Stimulated activated memory B cell treated with anti-CD40 and anti-IgM and Interleukin-4, amounts not matched to agents 10 μg/mL and 1 μg/mL and 100 μg/mL, for 72 hours (primary cell): Measurements from ENCODE around the gene HDAC11.

ENCODE experiments used
- ATAC-seq: fragments of 150-1000 bp; cut with Tn5 transposase; 2 replicates; pipeline ENCODE4 v1.10.0; 2021
- H3K27ac Mint-ChIP-seq: one replicate; pipeline ENCODE4 v1.8.0; 2022; ENCODE audit warnings: mild to moderate bottlenecking, mixed read lengths
- H3K27me3 Mint-ChIP-seq: one replicate; pipeline ENCODE4 v1.8.0; 2022; ENCODE audit warnings: mixed read lengths
- H3K36me3 Mint-ChIP-seq: one replicate; pipeline ENCODE4 v1.8.0; 2022; ENCODE audit warnings: mixed read lengths
- H3K4me1 Mint-ChIP-seq: one replicate; pipeline ENCODE4 v1.8.0; 2022; ENCODE audit warnings: mixed read lengths
- H3K4me3 Mint-ChIP-seq: one replicate; pipeline ENCODE4 v1.8.0; 2022; ENCODE audit warnings: mild to moderate bottlenecking, moderate library complexity, mixed read lengths
- H3K9me3 Mint-ChIP-seq: one replicate; pipeline ENCODE4 v1.8.0; 2022; ENCODE audit warnings: mixed read lengths

Gene HDAC11

DNA sequence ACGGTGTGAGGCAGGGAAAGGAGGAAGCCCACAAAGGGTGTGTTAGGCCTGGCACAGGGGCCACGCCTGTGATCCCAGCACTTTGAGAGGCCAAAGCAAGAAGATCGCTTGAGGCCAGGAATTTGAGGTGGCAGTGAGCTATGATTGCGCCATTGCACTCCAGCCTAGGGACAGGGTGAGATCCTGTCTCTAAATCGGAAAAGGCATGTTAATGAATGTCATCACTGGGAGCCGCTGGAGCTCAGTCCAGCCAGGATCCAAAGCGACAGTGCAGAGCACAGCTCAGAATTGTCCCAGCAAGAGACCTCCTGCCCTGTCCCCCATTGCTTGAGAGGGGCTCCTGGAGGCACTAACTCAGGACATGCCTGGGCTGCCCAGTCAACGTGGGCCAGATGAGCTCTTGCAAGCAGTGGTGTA is 53.8 kb downstream of the HDAC11 start:
- Mint-ChIP-seq H3K36me3 (no peaks in the 10 kb centered on the region), H3K4me3 (no peak overlapping the region), H3K27me3 (peaks cover 53% of the 10 kb centered on the region), H3K4me1 (peaks cover 6% of the 10 kb centered on the region), H3K27ac (no peak overlapping the region), H3K9me3 (no peaks in the 10 kb centered on the region)
- no peak for ATAC-seq

DNA sequence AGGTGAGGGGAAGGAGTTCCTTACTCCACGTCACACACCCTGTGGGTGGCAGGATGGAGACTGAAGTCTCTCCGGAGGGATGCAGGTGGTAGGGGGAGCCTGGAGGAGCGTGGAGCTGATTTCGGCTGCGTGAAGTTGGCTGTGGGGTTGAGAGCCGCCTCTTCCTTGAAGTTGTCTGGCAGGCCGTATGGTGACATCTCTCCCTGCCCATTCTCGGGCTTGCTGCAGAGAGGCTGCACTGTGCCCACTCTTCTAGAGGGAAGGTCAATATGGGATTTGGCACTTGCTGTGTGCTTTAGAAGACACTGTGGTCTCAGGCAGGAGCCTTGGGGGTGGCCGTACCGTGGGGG is 55.4 kb downstream of the HDAC11 start:
- peaks cover 52% of the 10 kb centered on the region for H3K27me3 Mint-ChIP-seq
- no peaks in the 10 kb centered on the region for H3K36me3 Mint-ChIP-seq
- H3K9me3 Mint-ChIP-seq, result no peaks in the 10 kb centered on the region
- peaks cover 6% of the 10 kb centered on the region for H3K4me1 Mint-ChIP-seq
- H3K4me3 Mint-ChIP-seq, result no peak overlapping the region
- H3K27ac Mint-ChIP-seq, result no peak overlapping the region
- no peak for ATAC-seq

GRCh38 chr3:13535905-13536304 is 55.8 kb downstream of the HDAC11 start:
- Mint-ChIP-seq H3K27ac (no peak overlapping the region), H3K4me1 (peaks cover 6% of the 10 kb centered on the region), H3K36me3 (no peaks in the 10 kb centered on the region), H3K27me3 (peaks cover 52% of the 10 kb centered on the region), H3K9me3 (no peaks in the 10 kb centered on the region), H3K4me3 (no peak overlapping the region)
- no peak for ATAC-seq

DNA sequence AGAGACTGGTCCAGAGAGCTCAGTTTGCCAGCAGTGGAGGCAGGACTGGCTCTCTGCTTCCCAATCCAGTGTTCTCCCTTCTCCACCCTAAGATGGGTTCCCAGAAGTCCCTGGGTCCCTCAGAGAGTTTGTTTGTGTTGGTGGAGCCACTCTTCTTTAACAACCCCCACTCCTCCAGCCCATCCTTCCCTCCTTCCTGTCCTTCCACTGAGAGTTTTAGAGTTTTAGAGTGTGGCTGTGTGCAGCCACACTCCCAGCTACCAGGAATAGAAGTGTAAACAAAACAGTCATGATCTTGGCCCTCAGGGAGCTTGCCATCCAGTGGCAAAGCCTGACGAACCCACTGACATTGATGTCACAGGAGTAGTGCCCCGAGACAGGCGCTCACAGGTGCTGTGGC is 56.3 kb downstream of the HDAC11 start:
- Mint-ChIP-seq H3K36me3 (no peaks in the 10 kb centered on the region), H3K4me3 (no peak overlapping the region), H3K27me3 (peaks cover 52% of the 10 kb centered on the region), H3K9me3 (no peaks in the 10 kb centered on the region), H3K4me1 (peaks cover 6% of the 10 kb centered on the region), H3K27ac (no peak overlapping the region)
- ATAC-seq, result no peak

DNA sequence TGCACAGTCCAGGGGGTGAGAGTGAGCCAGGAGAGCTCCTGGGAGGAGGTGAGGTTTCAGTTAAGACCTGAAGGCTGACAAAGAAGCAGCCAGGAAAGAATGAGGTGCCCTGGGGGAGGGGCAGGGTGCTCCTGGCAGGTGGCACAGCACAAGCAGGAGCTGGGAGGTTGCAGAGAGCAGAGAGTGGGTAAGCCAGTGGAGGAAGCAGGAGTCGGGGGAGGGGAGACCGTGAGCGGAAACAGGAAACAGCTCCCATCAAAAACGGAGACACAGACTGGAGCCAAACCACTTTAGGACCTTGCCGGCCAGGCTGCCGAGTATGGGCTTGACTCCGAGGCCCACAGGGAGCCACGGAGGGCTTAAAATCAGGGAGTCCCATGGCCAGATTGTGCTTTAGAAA is 56.7 kb downstream of the HDAC11 start:
- H3K27me3 Mint-ChIP-seq, result peaks cover 52% of the 10 kb centered on the region
- H3K4me1 Mint-ChIP-seq, result peaks cover 6% of the 10 kb centered on the region
- ATAC-seq, result no peak
- H3K27ac Mint-ChIP-seq, result no peak overlapping the region
- no peak overlapping the region for H3K4me3 Mint-ChIP-seq
- no peaks in the 10 kb centered on the region for H3K9me3 Mint-ChIP-seq
- H3K36me3 Mint-ChIP-seq, result no peaks in the 10 kb centered on the region

GRCh38 chr3:13537244-13537908 is 57.3 kb downstream of the HDAC11 start:
- H3K36me3 Mint-ChIP-seq, result no peaks in the 10 kb centered on the region
- no peaks in the 10 kb centered on the region for H3K9me3 Mint-ChIP-seq
- no peak overlapping the region for H3K27ac Mint-ChIP-seq
- no peak overlapping the region for H3K4me3 Mint-ChIP-seq
- H3K4me1 Mint-ChIP-seq, result peaks cover 6% of the 10 kb centered on the region
- H3K27me3 Mint-ChIP-seq, result peaks cover 52% of the 10 kb centered on the region
- no peak for ATAC-seq

GRCh38 chr3:13537909-13538296 is 57.8 kb downstream of the HDAC11 start:
- H3K4me1 Mint-ChIP-seq, result peaks cover 6% of the 10 kb centered on the region
- no peak for ATAC-seq
- H3K27me3 Mint-ChIP-seq, result peaks cover 50% of the 10 kb centered on the region
- H3K4me3 Mint-ChIP-seq, result no peak overlapping the region
- no peaks in the 10 kb centered on the region for H3K36me3 Mint-ChIP-seq
- no peaks in the 10 kb centered on the region for H3K9me3 Mint-ChIP-seq
- H3K27ac Mint-ChIP-seq, result no peak overlapping the region

- Mint-ChIP-seq H3K27me3 (peaks cover 48% of the 10 kb centered on the region), H3K4me1 (peaks cover 6% of the 10 kb centered on the region), H3K9me3 (no peaks in the 10 kb centered on the region), H3K4me3 (no peak overlapping the region), H3K36me3 (no peaks in the 10 kb centered on the region), H3K27ac (no peak overlapping the region)
- no peak for ATAC-seq
These were observed 58.6 kb downstream of the HDAC11 start for GRCh38 chr3:13538520-13539291.

DNA sequence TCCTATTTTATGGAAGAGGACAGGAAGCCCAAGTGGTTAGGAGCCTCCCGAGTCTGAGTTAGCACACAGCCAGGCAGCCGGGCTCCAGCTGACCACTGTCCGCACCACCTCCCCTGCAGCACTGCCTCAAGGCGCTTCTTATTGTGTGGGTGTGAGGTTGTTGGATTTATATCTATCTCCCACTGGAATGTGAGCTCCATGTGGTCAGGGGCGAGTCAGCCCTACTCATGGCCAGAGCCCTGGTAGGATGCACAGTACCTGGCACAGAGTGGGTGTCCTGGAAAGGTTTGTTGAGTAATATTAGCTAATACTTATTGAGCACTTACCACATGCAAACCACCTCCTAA is 59.2 kb downstream of the HDAC11 start:
- H3K27me3 Mint-ChIP-seq, result peaks cover 52% of the 10 kb centered on the region
- H3K4me1 Mint-ChIP-seq, result peaks cover 9% of the 10 kb centered on the region
- H3K36me3 Mint-ChIP-seq, result no peaks in the 10 kb centered on the region
- H3K9me3 Mint-ChIP-seq, result no peaks in the 10 kb centered on the region
- H3K27ac Mint-ChIP-seq, result no peak overlapping the region
- no peak for ATAC-seq
- H3K4me3 Mint-ChIP-seq, result no peak overlapping the region

GRCh38 chr3:13539671-13540070 is 59.6 kb downstream of the HDAC11 start:
- ATAC-seq, result no peak

DNA sequence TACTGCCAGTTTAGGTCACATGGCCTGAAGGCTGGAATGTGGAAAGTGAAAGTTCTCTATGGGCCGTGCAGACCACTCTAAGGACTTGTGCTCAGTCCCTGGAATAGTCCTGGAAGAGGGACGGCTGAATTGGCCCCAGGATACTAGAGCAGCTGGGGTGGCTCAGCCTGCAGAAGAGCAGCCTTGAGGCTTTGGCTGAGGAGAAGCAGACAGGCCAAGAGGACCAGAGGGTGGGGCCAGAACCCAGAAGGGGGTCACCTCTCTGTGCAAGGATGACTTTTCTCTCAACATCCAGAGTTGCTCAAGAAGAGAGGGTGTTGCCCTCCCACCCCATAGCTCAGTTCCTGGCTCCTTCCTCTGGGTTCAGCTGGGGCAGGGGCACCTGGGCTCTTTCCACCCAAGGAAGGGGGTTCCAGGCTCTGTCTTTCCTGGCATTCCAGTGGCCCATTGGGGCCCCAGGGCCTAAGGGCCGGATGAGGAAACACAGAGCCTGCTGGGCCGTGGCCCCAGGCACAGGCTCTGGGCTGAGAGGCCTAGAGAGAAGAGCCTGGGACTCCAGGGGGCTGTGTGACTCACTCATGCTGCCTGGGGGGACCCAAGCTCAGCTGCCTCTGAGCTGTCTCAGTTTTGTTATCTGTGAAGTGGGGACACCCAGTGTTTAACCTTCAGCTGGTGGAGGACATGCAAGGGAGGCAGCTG is 60.3 kb downstream of the HDAC11 start:
- Mint-ChIP-seq H3K27me3 (peaks cover 56% of the 10 kb centered on the region), H3K4me3 (no peak overlapping the region), H3K27ac (no peak overlapping the region), H3K36me3 (no peaks in the 10 kb centered on the region), H3K4me1 (peaks cover 19% of the 10 kb centered on the region), H3K9me3 (no peaks in the 10 kb centered on the region)
- ATAC-seq, result no peak

More at GRCh38 chr3:13539671-13540070, 59.6 kb downstream of the HDAC11 start:
- Mint-ChIP-seq H3K4me1 (peaks cover 13% of the 10 kb centered on the region), H3K36me3 (no peaks in the 10 kb centered on the region), H3K27ac (no peak overlapping the region), H3K4me3 (no peak overlapping the region), H3K9me3 (no peaks in the 10 kb centered on the region), H3K27me3 (peaks cover 56% of the 10 kb centered on the region)

GRCh38 chr3:13541691-13542090 is 61.6 kb downstream of the HDAC11 start:
- no peaks in the 10 kb centered on the region for H3K36me3 Mint-ChIP-seq
- no peaks in the 10 kb centered on the region for H3K9me3 Mint-ChIP-seq
- H3K4me3 Mint-ChIP-seq, result no peak overlapping the region
- peaks cover 47% of the 10 kb centered on the region for H3K27me3 Mint-ChIP-seq
- peaks cover 17% of the 10 kb centered on the region for H3K4me1 Mint-ChIP-seq
- no peak overlapping the region for H3K27ac Mint-ChIP-seq
- ATAC-seq, result no peak

DNA sequence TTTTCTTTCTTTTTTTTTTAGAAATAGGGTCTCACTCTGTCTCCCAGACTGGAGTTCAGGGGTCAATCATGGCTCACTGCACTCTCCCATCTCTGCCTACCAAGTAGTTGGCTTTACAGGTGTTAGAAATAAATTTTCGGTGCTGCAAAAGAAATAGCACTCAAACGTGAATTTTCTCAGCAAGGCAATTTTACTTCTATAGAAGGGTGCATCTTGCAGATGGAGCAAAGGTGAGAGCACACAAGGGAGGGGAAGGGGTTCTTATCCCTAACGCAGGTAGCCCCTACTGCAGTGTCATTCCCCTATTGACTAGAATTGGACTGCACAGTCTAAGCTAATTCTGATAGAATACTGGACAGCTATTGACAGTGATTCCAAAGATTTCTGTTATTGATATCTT is 62.0 kb downstream of the HDAC11 start:
- Mint-ChIP-seq H3K27ac (no peak overlapping the region), H3K4me3 (no peak overlapping the region), H3K9me3 (no peaks in the 10 kb centered on the region), H3K27me3 (peaks cover 43% of the 10 kb centered on the region), H3K36me3 (no peaks in the 10 kb centered on the region), H3K4me1 (peaks cover 13% of the 10 kb centered on the region)
- ATAC-seq, result no peak

GRCh38 chr3:13543253-13543652 is 63.1 kb downstream of the HDAC11 start:
- no peaks in the 10 kb centered on the region for H3K9me3 Mint-ChIP-seq
- no peak overlapping the region for H3K27ac Mint-ChIP-seq
- H3K36me3 Mint-ChIP-seq, result no peaks in the 10 kb centered on the region
- no peak for ATAC-seq
- peaks cover 17% of the 10 kb centered on the region for H3K4me1 Mint-ChIP-seq
- peaks cover 52% of the 10 kb centered on the region for H3K27me3 Mint-ChIP-seq
- H3K4me3 Mint-ChIP-seq, result no peak overlapping the region

- ATAC-seq, result peak; percentile 54
These were observed 64.3 kb downstream of the HDAC11 start for GRCh38 chr3:13544293-13544831.

More at GRCh38 chr3:13544293-13544831, 64.3 kb downstream of the HDAC11 start:
- H3K4me1 Mint-ChIP-seq, result peaks cover 20% of the 10 kb centered on the region
- H3K27ac Mint-ChIP-seq, result no peak overlapping the region
- no peaks in the 10 kb centered on the region for H3K36me3 Mint-ChIP-seq
- no peak overlapping the region for H3K4me3 Mint-ChIP-seq
- peaks cover 48% of the 10 kb centered on the region for H3K27me3 Mint-ChIP-seq
- no peaks in the 10 kb centered on the region for H3K9me3 Mint-ChIP-seq
